ENCODE measurements around the gene CACNG7. TPM values are rescaled to one million over a fixed set of nuclear protein-coding genes. Genes with fewer than 3 reads are reported as not detected.

Gene CACNG7
- total RNA-seq, 1 experiment from 2014 or later: not detected

GRCh38 chr19:53878776-53879139, 30.3 kb upstream of the CACNG7 start:
- Histone ChIP-seq H3K79me2 (ENCODE audit: insufficient read depth, low read length) (peaks cover 7% of the 10 kb centered on the region; the same call in 1 of the 2 replicates), H4K20me1 (ENCODE audit: insufficient read depth) (no peaks in the 10 kb centered on the region), H3K27ac (ENCODE audit: low read depth, low read length) (peak overlapping the region; percentile 24; the same call in 1 of the 2 replicates), H3K9ac (ENCODE audit: low read length) (no peak overlapping the region), H2AFZ (ENCODE audit: low read depth, low read length, poor library complexity, severe bottlenecking) (no peak overlapping the region), H3K36me3 (ENCODE audit: control insufficient read depth in 1 of 2, insufficient read depth in 2 of 2, low read length in 2 of 2) (peaks cover 11 to 12% of the 10 kb centered on the region in 2 experiments), H3K4me2 (ENCODE audit: low read length) (peak overlapping the region; percentile 82), H3K9me2 (ENCODE audit: insufficient read depth) (no peaks in the 10 kb centered on the region), H3K27me3 (ENCODE audit: insufficient read depth, low read length) (no peaks in the 10 kb centered on the region), H3K9me3 (ENCODE audit: control insufficient read depth in 1 of 2, insufficient read depth in 1 of 2, low read depth in 1 of 2, low read length in 2 of 2) (no peaks in the 10 kb centered on the region), H3K4me1 (ENCODE audit: control insufficient read depth in 1 of 2, insufficient read depth in 2 of 2, low read length in 2 of 2) (peaks cover 21 to 37% of the 10 kb centered on the region in 2 experiments), H3K4me3 (replicated peaks in 1 of 2; ENCODE audit: low read depth in 1 of 2, low read length in 2 of 2) (peak overlapping the region; percentile 32 to 48)
- ChIA-PET CTCF (interaction anchor here (1.2 to 1.5 kb wide), 2 partner anchors 11 to 33 kb away, joined by 3 to 5 read pairs; partner anchors contain the start of gene MYADM), POLR2A (interaction anchor here (1.3 to 1.7 kb wide), 4 partner anchors 10 to 102 kb away, joined by 3 to 8 read pairs (median 5); partner anchors contain the start of gene MYADM), RAD21 (ENCODE audit: low non-redundant PET in 1 of 2, low total read pairs in 2 of 2, uncharacterized antibody in 2 of 2, unreplicated experiment in 2 of 2) (no interaction called here)
- BruUV-seq (replicated peaks): no TSS peak
- TF ChIP-seq, protein P1, sequence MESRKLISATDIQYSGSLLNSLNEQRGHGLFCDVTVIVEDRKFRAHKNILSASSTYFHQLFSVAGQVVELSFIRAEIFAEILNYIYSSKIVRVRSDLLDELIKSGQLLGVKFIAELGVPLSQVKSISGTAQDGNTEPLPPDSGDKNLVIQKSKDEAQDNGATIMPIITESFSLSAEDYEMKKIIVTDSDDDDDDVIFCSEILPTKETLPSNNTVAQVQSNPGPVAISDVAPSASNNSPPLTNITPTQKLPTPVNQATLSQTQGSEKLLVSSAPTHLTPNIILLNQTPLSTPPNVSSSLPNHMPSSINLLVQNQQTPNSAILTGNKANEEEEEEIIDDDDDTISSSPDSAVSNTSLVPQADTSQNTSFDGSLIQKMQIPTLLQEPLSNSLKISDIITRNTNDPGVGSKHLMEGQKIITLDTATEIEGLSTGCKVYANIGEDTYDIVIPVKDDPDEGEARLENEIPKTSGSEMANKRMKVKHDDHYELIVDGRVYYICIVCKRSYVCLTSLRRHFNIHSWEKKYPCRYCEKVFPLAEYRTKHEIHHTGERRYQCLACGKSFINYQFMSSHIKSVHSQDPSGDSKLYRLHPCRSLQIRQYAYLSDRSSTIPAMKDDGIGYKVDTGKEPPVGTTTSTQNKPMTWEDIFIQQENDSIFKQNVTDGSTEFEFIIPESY (IDR thresholded peaks at IDR 0.05; ENCODE audit: extremely low read depth, insufficient replicate concordance, low read length): no peak
- TF ChIP-seq EZH2 (IDR thresholded peaks at IDR 0.05) (no peak), SP1 (IDR thresholded peaks at IDR 0.05; ENCODE audit: low read depth) (no peak), CBX3 (IDR thresholded peaks at IDR 0.05; ENCODE audit: low read depth) (no peak), JUND (IDR thresholded peaks at IDR 0.05) (no peak), ELF1 (IDR thresholded peaks at IDR 0.05; ENCODE audit: borderline replicate concordance, low read depth) (no peak), ZFX (IDR thresholded peaks at IDR 0.05) (no peak), EZH2phosphoT487 (IDR thresholded peaks at IDR 0.05; ENCODE audit: borderline replicate concordance) (no peak), FOSL1 (IDR thresholded peaks at IDR 0.05; ENCODE audit: low read depth) (no peak), ZNF274 (IDR thresholded peaks at IDR 0.05; ENCODE audit: low read depth, low read length) (no peak), POLR2AphosphoS5 (IDR thresholded peaks at IDR 0.05; ENCODE audit: low read depth, low read length) (no peak), POLR2A (IDR thresholded peaks at IDR 0.05; ENCODE audit: borderline replicate concordance, extremely low read depth, insufficient read depth, insufficient read length) (no peak), SRF (IDR thresholded peaks at IDR 0.05; ENCODE audit: low read depth) (no peak), TCF7L2 (IDR thresholded peaks at IDR 0.05; ENCODE audit: borderline replicate concordance, extremely low read depth, insufficient read depth, insufficient read length) (no peak), ATF3 (IDR thresholded peaks at IDR 0.05) (no peak), YY1 (IDR thresholded peaks at IDR 0.05; ENCODE audit: extremely low read depth, insufficient replicate concordance, low read depth, low read length) (no peak), SIN3A (IDR thresholded peaks at IDR 0.05; ENCODE audit: low read depth) (no peak)
- TF ChIP-seq, protein P2, sequence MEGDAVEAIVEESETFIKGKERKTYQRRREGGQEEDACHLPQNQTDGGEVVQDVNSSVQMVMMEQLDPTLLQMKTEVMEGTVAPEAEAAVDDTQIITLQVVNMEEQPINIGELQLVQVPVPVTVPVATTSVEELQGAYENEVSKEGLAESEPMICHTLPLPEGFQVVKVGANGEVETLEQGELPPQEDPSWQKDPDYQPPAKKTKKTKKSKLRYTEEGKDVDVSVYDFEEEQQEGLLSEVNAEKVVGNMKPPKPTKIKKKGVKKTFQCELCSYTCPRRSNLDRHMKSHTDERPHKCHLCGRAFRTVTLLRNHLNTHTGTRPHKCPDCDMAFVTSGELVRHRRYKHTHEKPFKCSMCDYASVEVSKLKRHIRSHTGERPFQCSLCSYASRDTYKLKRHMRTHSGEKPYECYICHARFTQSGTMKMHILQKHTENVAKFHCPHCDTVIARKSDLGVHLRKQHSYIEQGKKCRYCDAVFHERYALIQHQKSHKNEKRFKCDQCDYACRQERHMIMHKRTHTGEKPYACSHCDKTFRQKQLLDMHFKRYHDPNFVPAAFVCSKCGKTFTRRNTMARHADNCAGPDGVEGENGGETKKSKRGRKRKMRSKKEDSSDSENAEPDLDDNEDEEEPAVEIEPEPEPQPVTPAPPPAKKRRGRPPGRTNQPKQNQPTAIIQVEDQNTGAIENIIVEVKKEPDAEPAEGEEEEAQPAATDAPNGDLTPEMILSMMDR (IDR thresholded peaks at IDR 0.05 in 2 of 3, conservative IDR thresholded peaks at IDR 0.05 in 1 of 3; ENCODE audit: borderline replicate concordance in 1 of 3, insufficient read depth in 1 of 3, low read depth in 2 of 3, low read length in 2 of 3): no peak
- TF ChIP-seq, protein P3, sequence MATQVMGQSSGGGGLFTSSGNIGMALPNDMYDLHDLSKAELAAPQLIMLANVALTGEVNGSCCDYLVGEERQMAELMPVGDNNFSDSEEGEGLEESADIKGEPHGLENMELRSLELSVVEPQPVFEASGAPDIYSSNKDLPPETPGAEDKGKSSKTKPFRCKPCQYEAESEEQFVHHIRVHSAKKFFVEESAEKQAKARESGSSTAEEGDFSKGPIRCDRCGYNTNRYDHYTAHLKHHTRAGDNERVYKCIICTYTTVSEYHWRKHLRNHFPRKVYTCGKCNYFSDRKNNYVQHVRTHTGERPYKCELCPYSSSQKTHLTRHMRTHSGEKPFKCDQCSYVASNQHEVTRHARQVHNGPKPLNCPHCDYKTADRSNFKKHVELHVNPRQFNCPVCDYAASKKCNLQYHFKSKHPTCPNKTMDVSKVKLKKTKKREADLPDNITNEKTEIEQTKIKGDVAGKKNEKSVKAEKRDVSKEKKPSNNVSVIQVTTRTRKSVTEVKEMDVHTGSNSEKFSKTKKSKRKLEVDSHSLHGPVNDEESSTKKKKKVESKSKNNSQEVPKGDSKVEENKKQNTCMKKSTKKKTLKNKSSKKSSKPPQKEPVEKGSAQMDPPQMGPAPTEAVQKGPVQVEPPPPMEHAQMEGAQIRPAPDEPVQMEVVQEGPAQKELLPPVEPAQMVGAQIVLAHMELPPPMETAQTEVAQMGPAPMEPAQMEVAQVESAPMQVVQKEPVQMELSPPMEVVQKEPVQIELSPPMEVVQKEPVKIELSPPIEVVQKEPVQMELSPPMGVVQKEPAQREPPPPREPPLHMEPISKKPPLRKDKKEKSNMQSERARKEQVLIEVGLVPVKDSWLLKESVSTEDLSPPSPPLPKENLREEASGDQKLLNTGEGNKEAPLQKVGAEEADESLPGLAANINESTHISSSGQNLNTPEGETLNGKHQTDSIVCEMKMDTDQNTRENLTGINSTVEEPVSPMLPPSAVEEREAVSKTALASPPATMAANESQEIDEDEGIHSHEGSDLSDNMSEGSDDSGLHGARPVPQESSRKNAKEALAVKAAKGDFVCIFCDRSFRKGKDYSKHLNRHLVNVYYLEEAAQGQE (IDR thresholded peaks at IDR 0.05; ENCODE audit: low read depth): no peak
- intact Hi-C loops (cut with micrococcal nuclease): no loop called here
- DNase-seq (ENCODE audit: low read depth, low spot score): no peak
- no peak for ATAC-seq

Measured in HCT116 (cell line).